ENCODE data around the gene RABL2A. TPM values are rescaled to one million over a fixed set of nuclear protein-coding genes. Genes with fewer than 3 reads are reported as not detected.
"Not testable (repeated sequence)": the region's sequence is repeated elsewhere in the genome, so short reads cannot be mapped to it uniquely, and the experiment has no call there.

The RABL2A gene
- total RNA-seq (10 to 100 TPM in 1 of 10 donors, 1 to 10 TPM in 9; 5.2 to 10.2 (median 7.3) TPM), polyA plus RNA-seq (10 to 100 TPM in 1 of 2 donors, 1 to 10 TPM in 1; 3.5 to 14.9 TPM)
- long read RNA-seq, donor 1, partial matches to known transcripts = 1 of 4 reads
- long read RNA-seq, donor 1, other reads (novel, unspliced or antisense) = 3 of 4 reads
- long read RNA-seq, donor 2, partial matches to known transcripts = 3 of 7 reads
- long read RNA-seq, donor 2, other reads (novel, unspliced or antisense) = 4 of 7 reads
- long read RNA-seq, donor 3, partial matches to known transcripts = 0 of 7 reads
- long read RNA-seq, donor 3, other reads (novel, unspliced or antisense) = 7 of 7 reads

- H3K4me3 ChIP-seq = peak within 1 kb of the TSS; percentile 35 to 61 (median 58)
- H3K27me3 ChIP-seq; intact Hi-C loops (cut with DNase I); H3K9me3 ChIP-seq: not testable (repeated sequence)
- ATAC-seq (peak; percentile 97 to 100 (median 99)), DNase-seq (peak; percentile 81 to 88)
- peak within 1 kb of the TSS in 6 of 10 donors; percentile 35 to 66 (median 58) for H3K27ac ChIP-seq
- 0 to 1% methylated on average over 30 to 41 of the region's 51 CpGs for WGBS, 2 donors
- H3K36me3 ChIP-seq = peaks cover 0 to 21% (median 0%) of the 10 kb centered on the region in 9 donors
- H3K4me1 ChIP-seq = peaks cover 0 to 12% (median 3%) of the 10 kb centered on the region in 9 donors
Measured at GRCh38 chr2:113626616-113627330, at the start of gene RABL2A. TSS of gene RABL2A (plus strand) at chr2:113627266. CDS start at chr2:113628607, 1,341 bp downstream.

GRCh38 chr2:113578508-113578907 is 48.6 kb upstream of the RABL2A start:
- ATAC-seq; H3K27ac ChIP-seq; H3K27me3 ChIP-seq; H3K4me3 ChIP-seq; H3K36me3 ChIP-seq; H3K4me1 ChIP-seq; H3K9me3 ChIP-seq; intact Hi-C loops (cut with DNase I): not testable (repeated sequence)
- WGBS, 2 donors = 29% methylated on average over 4 of the region's 5 CpGs
- DNase-seq = peak in 1 of 2 donors; percentile 48

DNA sequence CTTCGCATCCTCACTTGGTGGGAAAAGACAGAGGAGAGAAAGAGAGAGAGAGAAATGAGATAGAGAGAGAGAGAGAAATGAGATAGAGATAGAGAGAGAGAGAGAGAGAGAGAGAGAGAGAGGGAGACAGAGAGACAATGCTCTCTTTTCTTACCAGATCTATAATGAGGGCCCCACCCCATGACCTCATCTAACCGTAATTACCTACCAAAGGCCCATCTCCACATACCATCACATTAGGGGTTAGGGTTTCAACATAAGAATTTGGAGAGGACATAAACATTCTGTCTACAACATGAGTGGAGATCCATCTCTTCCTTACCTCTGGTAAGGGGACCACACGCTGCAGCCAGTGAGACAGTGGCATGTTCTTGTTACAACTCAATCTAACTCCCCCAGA is 44.6 kb upstream of the RABL2A start:
- ATAC-seq; H3K27ac ChIP-seq; DNase-seq; H3K9me3 ChIP-seq; H3K27me3 ChIP-seq; H3K36me3 ChIP-seq; intact Hi-C loops (cut with DNase I); H3K4me3 ChIP-seq: not testable (repeated sequence)
- 74 to 84% methylated on average over 3 of the region's 3 CpGs for WGBS, 2 donors
- peaks cover 3 to 30% (median 10%) of the 10 kb centered on the region in 9 donors for H3K4me1 ChIP-seq

DNA sequence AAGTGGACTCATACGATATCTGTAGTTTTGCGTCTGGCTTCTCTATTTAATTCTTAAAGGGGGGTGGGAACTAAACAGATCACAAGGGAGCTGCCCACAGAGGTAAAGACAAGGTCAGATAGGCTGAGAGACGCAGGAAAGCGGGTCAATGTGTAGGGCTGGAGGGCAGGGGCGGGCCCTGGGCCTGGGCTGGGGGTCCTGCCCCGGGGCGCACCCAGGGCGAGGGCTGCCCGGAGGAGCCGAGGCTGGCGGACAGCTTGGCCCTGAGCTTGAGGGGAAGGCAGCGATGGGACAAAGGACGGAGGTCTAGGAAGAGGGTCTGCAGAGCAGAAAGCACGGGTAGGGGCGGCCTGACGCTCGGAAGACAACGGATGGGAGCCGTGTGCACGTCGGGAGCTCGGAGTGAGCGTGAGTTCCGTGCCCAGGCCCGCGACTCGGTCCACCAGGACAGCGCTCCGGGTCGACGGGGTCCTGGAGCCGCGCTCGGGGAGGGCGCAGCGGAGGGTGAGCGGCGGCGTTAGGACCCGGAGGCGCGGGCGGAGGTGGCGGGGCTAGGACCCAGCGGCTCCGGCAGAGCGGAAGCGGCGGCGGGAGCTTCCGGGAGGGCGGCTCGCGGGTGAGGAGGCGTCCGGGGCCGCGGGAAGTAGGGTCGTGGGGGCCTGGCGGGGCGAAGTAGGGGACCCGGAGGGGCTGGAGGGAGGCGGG is 43.4 kb upstream of the RABL2A start:
- peak overlapping the region; percentile 72 to 93 (median 86) for H3K27ac ChIP-seq
- ATAC-seq; H3K27me3 ChIP-seq; H3K9me3 ChIP-seq; H3K36me3 ChIP-seq; intact Hi-C loops (cut with DNase I): not testable (repeated sequence)
- H3K4me1 ChIP-seq = peaks cover 3 to 35% (median 11%) of the 10 kb centered on the region in 9 donors
- peak; percentile 84 to 87 for DNase-seq
- peak overlapping the region; percentile 53 to 91 (median 72) for H3K4me3 ChIP-seq
- WGBS, 2 donors = 2 to 3% methylated on average over 50 to 56 of the region's 63 CpGs

- intact Hi-C loops (cut with DNase I); ATAC-seq; H3K9me3 ChIP-seq; H3K36me3 ChIP-seq; H3K27me3 ChIP-seq; DNase-seq: not testable (repeated sequence)
- H3K4me1 ChIP-seq = peaks cover 3 to 35% (median 11%) of the 10 kb centered on the region in 9 donors
- WGBS, 2 donors = 3 to 4% methylated on average over 17 to 25 of the region's 47 CpGs
- peak overlapping the region; percentile 72 to 93 (median 86) for H3K27ac ChIP-seq
- H3K4me3 ChIP-seq = peak overlapping the region; percentile 53 to 91 (median 72)
Measured at GRCh38 chr2:113584311-113585092, 42.6 kb upstream of the RABL2A start.

DNA sequence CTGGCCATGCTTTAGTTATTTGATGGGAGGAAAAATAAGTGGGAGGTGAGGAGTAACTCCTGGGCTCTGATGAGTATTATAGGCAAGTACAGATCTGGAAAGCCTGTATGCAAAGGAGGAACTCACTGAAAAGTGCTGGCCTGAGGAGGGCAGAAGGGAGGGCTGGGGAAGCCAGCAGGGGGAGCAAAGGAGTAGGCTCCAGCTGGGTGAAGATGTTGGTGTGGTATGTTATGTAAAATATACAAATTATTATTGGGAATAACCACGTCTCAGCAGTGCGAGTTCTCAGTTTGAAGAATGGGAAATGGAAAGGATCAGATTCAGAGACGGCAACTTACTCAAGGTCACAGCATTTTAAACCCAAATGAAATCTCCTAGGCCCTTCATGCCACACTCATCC is 39.9 kb upstream of the RABL2A start:
- H3K27ac ChIP-seq; H3K9me3 ChIP-seq; ATAC-seq; intact Hi-C loops (cut with DNase I); H3K4me3 ChIP-seq; H3K27me3 ChIP-seq; H3K36me3 ChIP-seq: not testable (repeated sequence)
- TF ChIP-seq CTCF (IDR thresholded peaks at IDR 0.05) = peak in 8 of 9 donors; percentile 26 to 62 (median 54)
- DNase-seq = peak; percentile 51 to 53
- 50 to 62% methylated on average over 3 of the region's 3 CpGs for WGBS, 2 donors
- H3K4me1 ChIP-seq = peaks cover 3 to 40% (median 18%) of the 10 kb centered on the region in 9 donors

DNA sequence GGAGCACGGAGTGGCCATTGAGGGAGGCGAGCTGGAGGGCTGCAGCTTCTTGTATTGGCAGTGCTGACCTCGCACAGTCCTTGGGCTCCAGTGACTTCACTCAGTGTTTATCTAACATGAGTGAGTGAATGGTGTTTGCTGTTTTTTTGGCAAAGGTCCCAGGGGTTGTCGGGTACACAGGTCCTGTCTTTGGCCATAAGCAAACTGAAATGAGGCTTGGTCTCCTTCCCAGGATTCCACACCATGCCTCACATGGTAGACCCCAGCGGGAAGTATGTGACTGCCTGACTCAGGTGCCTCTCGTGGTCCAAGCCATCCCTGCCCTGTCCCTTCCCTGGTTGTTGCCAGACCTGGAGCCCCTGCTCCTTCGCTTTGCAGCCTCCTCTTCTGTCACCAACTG is 37.5 kb upstream of the RABL2A start:
- H3K4me3 ChIP-seq; H3K9me3 ChIP-seq; H3K36me3 ChIP-seq; intact Hi-C loops (cut with DNase I); DNase-seq; H3K27ac ChIP-seq; H3K27me3 ChIP-seq; ATAC-seq: not testable (repeated sequence)
- peaks cover 0 to 30% (median 17%) of the 10 kb centered on the region in 9 donors for H3K4me1 ChIP-seq
- 60 to 79% methylated on average over 4 to 5 of the region's 7 CpGs for WGBS, 2 donors

- H3K4me3 ChIP-seq; intact Hi-C loops (cut with DNase I); H3K36me3 ChIP-seq; H3K27ac ChIP-seq; H3K27me3 ChIP-seq; DNase-seq; ATAC-seq; H3K9me3 ChIP-seq: not testable (repeated sequence)
- WGBS, 2 donors = 35 to 42% methylated on average over 4 to 8 of the region's 9 CpGs
- H3K4me1 ChIP-seq = peaks cover 0 to 14% (median 4%) of the 10 kb centered on the region in 9 donors
Measured at GRCh38 chr2:113591926-113592325, 35.1 kb upstream of the RABL2A start.

DNA sequence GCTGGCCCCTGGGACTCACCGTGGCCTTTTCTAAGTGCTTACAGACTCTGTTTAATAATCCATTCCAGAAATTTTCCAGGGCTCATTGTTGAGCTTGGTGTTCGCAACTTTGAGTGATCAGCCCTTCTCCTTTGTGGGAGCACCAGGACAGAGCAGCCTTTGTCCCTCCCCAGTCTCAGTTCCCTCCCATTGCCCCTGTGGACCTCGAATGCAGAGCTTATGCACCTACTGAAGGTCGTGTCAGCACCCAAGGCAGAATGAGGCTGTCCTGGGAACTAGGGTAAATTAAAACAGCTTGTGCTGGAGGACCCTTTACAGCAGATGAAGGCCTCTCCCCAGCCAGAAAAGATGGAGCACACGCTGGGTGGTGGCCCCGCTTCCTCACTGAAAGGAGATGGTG is 33.8 kb upstream of the RABL2A start:
- ATAC-seq; H3K36me3 ChIP-seq; intact Hi-C loops (cut with DNase I); H3K9me3 ChIP-seq; H3K4me3 ChIP-seq; H3K27ac ChIP-seq; H3K27me3 ChIP-seq; DNase-seq; H3K4me1 ChIP-seq: not testable (repeated sequence)
- WGBS, 2 donors = 86 to 90% methylated on average over 5 to 6 of the region's 6 CpGs

Data from heart right ventricle (tissue), 16 donors.